Endothelial cell of umbilical vein (primary cell): ENCODE data around the gene CSNK1G2. TPM values are rescaled to one million over a fixed set of nuclear protein-coding genes. Genes with fewer than 3 reads are reported as not detected.

Experiments
- BruUV-seq: library from RNA; stranded (reverse); fragments of 400-500 nt; replicated peaks from 2 replicates; lab custom pipeline; 2021; lab: Mats Ljungman, UMichigan
- CTCF ChIA-PET: fragments of 300-600, 350-600 bp; sonication (Branson Sonifier 250); formaldehyde crosslinking; loops from one replicate; lab custom pipeline; 2021; ENCODE audit warnings: antibody characterized with exemption, inconsistent platforms; lab: Charles Lee
- POLR2A ChIA-PET: fragments of 300-600, 350-600 bp; sonication (Branson Sonifier 250); formaldehyde crosslinking; loops from one replicate; lab custom pipeline; 2021; ENCODE audit warnings: antibody characterized with exemption, inconsistent platforms; lab: Charles Lee
- DNase-seq: peaks from one replicate; pipeline ENCODE4 v3.0.0-alpha.2; 2011; ENCODE audit warnings: low read depth, low spot score
- FAIRE-seq: peaks from 2 replicates; lab custom pipeline; 2011; peaks lifted over from hg19 to GRCh38; lab: Jason Lieb, UNC
- H2AFZ ChIP-seq: 2 replicates; pipeline ENCODE4 v1.6.0; 2012; ENCODE audit warnings: low read depth, low read length, control low read depth, inconsistent platforms
- H3K27ac ChIP-seq: 2 replicates; pipeline ENCODE4 v1.5.1; 2011; ENCODE audit warnings: low read depth, mild to moderate bottlenecking, control low read depth, low read length, moderate library complexity; ENCODE audit not compliant: insufficient read depth
- H3K27me3 ChIP-seq, 2 experiments: 2 replicates each; pipeline versions ENCODE4 v1.6.0 to v1.6.1; 2011; ENCODE audit warnings: low read length in 2 of 2, mixed read lengths in 1 of 2; ENCODE audit not compliant: control insufficient read depth in 2 of 2, insufficient read depth in 2 of 2
- H3K36me3 ChIP-seq, 2 experiments: 2 replicates in 1 of 2; 3 replicates in 1 of 2; pipeline ENCODE4 v1.5.1; 2011; ENCODE audit warnings: low read length in 2 of 2, mild to moderate bottlenecking in 1 of 2, moderate library complexity in 1 of 2; ENCODE audit not compliant: control insufficient read depth in 2 of 2, insufficient read depth in 2 of 2; ENCODE audit errors: extremely low read depth in 1 of 2
- H3K4me1 ChIP-seq: 3 replicates; pipeline ENCODE4 v1.5.1; 2011; ENCODE audit warnings: mild to moderate bottlenecking, low read length; ENCODE audit not compliant: control insufficient read depth, insufficient read depth; ENCODE audit errors: extremely low read depth
- H3K4me2 ChIP-seq: 2 replicates; pipeline ENCODE4 v1.6.1; 2011; ENCODE audit warnings: low read length, control low read depth, mixed read lengths; ENCODE audit not compliant: insufficient read depth
- H3K4me3 ChIP-seq, 3 experiments: fragments of 200-600 bp in 1 of 3; sonication (generic), shearing (Covaris generic) in 1 of 3; replicated peaks in 1 of 3; 2 replicates each; pipeline ENCODE4 v1.5.1; 2011 to 2016; ENCODE audit warnings: control low read depth in 3 of 3, low read length in 3 of 3, mild to moderate bottlenecking in 2 of 3, inconsistent platforms in 1 of 3, low read depth in 1 of 3, moderate library complexity in 1 of 3; ENCODE audit not compliant: insufficient read depth in 1 of 3
- H3K79me2 ChIP-seq: 2 replicates; pipeline ENCODE4 v1.6.0; 2012; ENCODE audit warnings: low read length, inconsistent platforms; ENCODE audit not compliant: control insufficient read depth, insufficient read depth
- H3K9ac ChIP-seq: replicated peaks from 2 replicates; pipeline ENCODE3; 2011; ENCODE audit warnings: low read length, control low read depth; ENCODE audit not compliant: insufficient read depth; ENCODE audit errors: extremely low read depth
- H3K9me1 ChIP-seq: replicated peaks from 3 replicates; pipeline ENCODE4 v1.6.0; 2011; ENCODE audit warnings: mild to moderate bottlenecking, low read length; ENCODE audit not compliant: control insufficient read depth, insufficient read depth; ENCODE audit errors: extremely low read depth
- H3K9me3 ChIP-seq: replicated peaks from 2 replicates; pipeline ENCODE4 v1.5.1; 2012; ENCODE audit warnings: low read length, inconsistent platforms; ENCODE audit not compliant: control insufficient read depth, insufficient read depth
- H4K20me1 ChIP-seq: replicated peaks from 2 replicates; pipeline ENCODE3; 2011; ENCODE audit warnings: mild to moderate bottlenecking, low read length; ENCODE audit not compliant: control insufficient read depth, insufficient read depth; ENCODE audit errors: extremely low read depth
- EZH2 ChIP-seq: IDR thresholded peaks from 2 replicates; pipeline ENCODE4 v1.6.1; 2012; ENCODE audit warnings: borderline replicate concordance, low read depth, mild to moderate bottlenecking, moderate library complexity, low read length, inconsistent platforms; ENCODE audit not compliant: severe bottlenecking
- FOS ChIP-seq: IDR thresholded peaks from 2 replicates; pipeline ENCODE4 v1.6.1; 2011; ENCODE audit warnings: mild to moderate bottlenecking, low read length, moderate library complexity, borderline replicate concordance; ENCODE audit not compliant: insufficient read depth
- GATA2 ChIP-seq: IDR thresholded peaks from 2 replicates; pipeline ENCODE4 v1.7.0; 2011; ENCODE audit warnings: low read depth, mild to moderate bottlenecking, moderate library complexity, mixed read lengths, low read length; ENCODE audit not compliant: insufficient read length, insufficient read depth
- JUN ChIP-seq: IDR thresholded peaks from 2 replicates; pipeline ENCODE4 v1.6.1; 2011; ENCODE audit warnings: borderline replicate concordance, low read depth; ENCODE audit not compliant: insufficient read length, insufficient read depth
- MYC ChIP-seq: IDR thresholded peaks from one replicate; pipeline ENCODE4 v1.6.1; 2011; ENCODE audit warnings: mild to moderate bottlenecking, low read depth, low read length
- POLR2A ChIP-seq: IDR thresholded peaks from 2 replicates; pipeline ENCODE4 v1.6.1; 2012; ENCODE audit warnings: low read depth, mild to moderate bottlenecking, control low read depth, low read length
- POLR2AphosphoS5 ChIP-seq: IDR thresholded peaks from 2 replicates; pipeline ENCODE4 v1.6.1; 2012; ENCODE audit warnings: low read depth, mild to moderate bottlenecking, control low read depth, low read length, moderate library complexity; ENCODE audit not compliant: insufficient read depth
- dilution Hi-C: fragments of 300-500 bp; cut with MboI; formaldehyde crosslinking; loops from one replicate; pipeline ENCODE4 v1.15.0; 2019; ENCODE audit warnings: low sequenced_read_pairs; ENCODE audit not compliant: extremely low pct_ligation_motif_present
- intact Hi-C: fragments of 100-400 bp; cut with micrococcal nuclease; formaldehyde crosslinking; loops from one replicate; pipeline ENCODE4 v1.10.0; 2022
- polyA plus RNA-seq, 4 experiments: library from polyadenylated mRNA; depleted of rRNA in 3 of 4; stranded (reverse) in 3 of 4; unstranded in 1 of 4; fragments of >200 nt; gene quantifications; 2 replicates each; pipeline versions ENCODE4 v1.2.1 to v1.2.3, GENCODE V29; 2011 to 2012; ENCODE audit warnings: missing spikeins in 1 of 4
- total RNA-seq: library from RNA; stranded (reverse); gene quantifications from 2 replicates; pipeline ENCODE4 v1.2.3, GENCODE V29; 2021
- TF ChIP-seq, protein P1 (sequence below): IDR thresholded peaks from 2 replicates; pipeline ENCODE4 v1.6.1; 2011; ENCODE audit not compliant: insufficient read depth, insufficient read length
- TF ChIP-seq, protein P2 (sequence below), 2 donors: IDR thresholded peaks; 1 replicate in 1 of 2; 2 replicates in 1 of 2; pipeline ENCODE4 v1.5.1; 2011; ENCODE audit warnings: low read length in 2 of 2, mild to moderate bottlenecking in 2 of 2, moderate library complexity in 2 of 2, control low read depth in 1 of 2, inconsistent platforms in 1 of 2, low read depth in 1 of 2; ENCODE audit not compliant: insufficient read depth in 1 of 2; ENCODE audit errors: extremely low read depth in 1 of 2

Gene CSNK1G2
- total and polyA plus RNA-seq, 2 donors (not counting 3 experiments of a cell fraction or from before 2014, with no cell fraction given) = 96.6 to 110 TPM

DNA sequence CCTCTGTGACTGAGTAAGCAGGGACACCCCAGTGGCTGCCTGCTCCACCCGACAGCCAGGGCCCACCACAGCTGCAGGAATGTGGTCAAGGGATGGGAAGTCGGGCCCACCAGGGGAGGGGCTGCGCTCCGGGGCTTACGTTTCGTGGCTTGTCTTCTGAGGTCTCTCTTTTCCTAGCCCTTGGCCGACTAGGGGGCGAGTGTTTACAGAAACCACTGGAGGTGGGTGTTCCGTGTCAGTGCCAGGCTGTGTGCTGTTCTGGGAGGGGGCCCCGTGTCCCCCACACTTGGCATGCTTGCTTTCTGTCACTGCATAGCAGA lies 31.3 kb upstream of the CSNK1G2 start:
- FAIRE-seq = no peak
- Histone ChIP-seq H3K27me3 (no peaks in the 10 kb centered on the region), H3K4me1 (no peaks in the 10 kb centered on the region), H4K20me1 (no peaks in the 10 kb centered on the region), H3K9ac (no peak overlapping the region), H3K4me3 (no peak overlapping the region), H3K9me3 (no peaks in the 10 kb centered on the region), H3K4me2 (no peak overlapping the region), H3K36me3 (peaks cover 0 to 13% of the 10 kb centered on the region in 2 experiments), H2AFZ (no peak overlapping the region), H3K27ac (no peak overlapping the region), H3K79me2 (peaks cover 60% of the 10 kb centered on the region), H3K9me1 (no peaks in the 10 kb centered on the region)
- DNase-seq = no peak
- no peak for TF ChIP-seq FOS
- TF ChIP-seq, protein P1, sequence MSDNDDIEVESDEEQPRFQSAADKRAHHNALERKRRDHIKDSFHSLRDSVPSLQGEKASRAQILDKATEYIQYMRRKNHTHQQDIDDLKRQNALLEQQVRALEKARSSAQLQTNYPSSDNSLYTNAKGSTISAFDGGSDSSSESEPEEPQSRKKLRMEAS = no peak
- TF ChIP-seq POLR2A = no peak
- no peak for TF ChIP-seq GATA2
- no peak for TF ChIP-seq MYC
- TF ChIP-seq JUN = no peak
- TF ChIP-seq POLR2AphosphoS5 = no peak
- TF ChIP-seq EZH2 = no peak
- TF ChIP-seq, protein P2, sequence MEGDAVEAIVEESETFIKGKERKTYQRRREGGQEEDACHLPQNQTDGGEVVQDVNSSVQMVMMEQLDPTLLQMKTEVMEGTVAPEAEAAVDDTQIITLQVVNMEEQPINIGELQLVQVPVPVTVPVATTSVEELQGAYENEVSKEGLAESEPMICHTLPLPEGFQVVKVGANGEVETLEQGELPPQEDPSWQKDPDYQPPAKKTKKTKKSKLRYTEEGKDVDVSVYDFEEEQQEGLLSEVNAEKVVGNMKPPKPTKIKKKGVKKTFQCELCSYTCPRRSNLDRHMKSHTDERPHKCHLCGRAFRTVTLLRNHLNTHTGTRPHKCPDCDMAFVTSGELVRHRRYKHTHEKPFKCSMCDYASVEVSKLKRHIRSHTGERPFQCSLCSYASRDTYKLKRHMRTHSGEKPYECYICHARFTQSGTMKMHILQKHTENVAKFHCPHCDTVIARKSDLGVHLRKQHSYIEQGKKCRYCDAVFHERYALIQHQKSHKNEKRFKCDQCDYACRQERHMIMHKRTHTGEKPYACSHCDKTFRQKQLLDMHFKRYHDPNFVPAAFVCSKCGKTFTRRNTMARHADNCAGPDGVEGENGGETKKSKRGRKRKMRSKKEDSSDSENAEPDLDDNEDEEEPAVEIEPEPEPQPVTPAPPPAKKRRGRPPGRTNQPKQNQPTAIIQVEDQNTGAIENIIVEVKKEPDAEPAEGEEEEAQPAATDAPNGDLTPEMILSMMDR (IDR thresholded peaks at IDR 0.05; ENCODE audit: extremely low read depth in 1 of 2, insufficient read depth in 1 of 2, low read depth in 1 of 2, low read length in 2 of 2) = no peak
- BruUV-seq = no TSS peak
- intact Hi-C loops = no loop called here
- ChIA-PET POLR2A (no interaction called here), CTCF (no interaction called here)
- dilution Hi-C loops = no loop called here
